ENCODE measurements around the gene RPL31.

The RPL31 gene

DNA sequence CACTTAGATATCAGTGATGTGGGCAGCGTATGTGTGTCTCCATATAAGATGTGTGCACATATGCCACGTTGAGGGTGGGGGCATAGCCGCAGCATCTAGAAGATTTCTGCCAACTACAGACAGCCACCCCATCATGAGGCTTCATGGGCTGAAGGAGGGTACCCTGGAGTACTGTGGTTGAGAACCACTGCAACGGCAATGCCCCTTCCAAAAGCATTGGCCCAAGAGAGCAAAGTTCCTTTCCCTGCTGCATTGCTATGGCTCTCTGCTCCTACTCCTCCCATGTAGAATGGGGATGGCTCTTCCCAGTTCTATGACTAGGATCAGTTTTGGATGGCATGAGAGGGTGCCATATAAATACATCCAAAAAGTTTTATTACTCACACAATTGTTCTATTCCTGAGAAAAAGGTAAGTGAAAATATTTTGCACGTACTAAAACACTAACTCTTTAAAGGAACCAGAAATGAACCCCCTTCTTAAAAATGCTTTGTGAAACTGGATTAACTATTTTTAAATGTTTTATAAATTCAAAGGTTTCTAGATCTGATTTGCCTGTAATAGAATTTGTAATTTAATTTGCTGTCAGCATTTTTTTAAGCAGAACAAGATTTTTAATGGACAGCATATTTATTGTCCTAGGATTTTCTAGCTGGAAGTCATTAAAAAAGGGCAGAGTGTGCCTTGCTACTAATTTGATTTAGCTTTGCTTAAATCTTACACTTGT, 4.4 kb upstream of the RPL31 start:
- DNase-seq (ENCODE audit: low spot score): no peak

- DNase-seq (ENCODE audit: low spot score): no peak
Measured at GRCh38 chr2:100998235-100998573, 3.9 kb upstream of the RPL31 start.

DNA sequence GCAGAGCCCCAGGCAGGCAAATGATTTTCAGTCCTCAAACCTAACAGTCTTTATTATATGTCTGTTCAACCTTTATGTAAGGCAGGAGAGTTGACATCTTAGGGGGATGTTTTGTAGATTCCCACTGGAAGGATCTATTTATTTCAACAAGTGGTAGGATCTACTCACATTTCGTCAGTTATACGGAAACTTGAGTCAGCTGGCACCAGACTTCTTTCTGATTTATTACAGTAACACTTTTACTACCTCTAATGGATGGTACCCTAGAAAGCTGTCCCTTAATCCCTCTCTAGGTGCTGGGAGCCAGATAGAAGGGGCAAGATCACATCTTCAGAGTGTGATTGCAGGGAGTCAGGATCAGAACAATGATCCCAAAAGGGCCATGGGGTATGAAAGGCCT, 2.1 kb upstream of the RPL31 start:
- DNase-seq (ENCODE audit: low spot score): no peak

- DNase-seq (ENCODE audit: low spot score): no peak
Measured at GRCh38 chr2:101002562-101003277, 631 bp downstream of the RPL31 start.

DNA sequence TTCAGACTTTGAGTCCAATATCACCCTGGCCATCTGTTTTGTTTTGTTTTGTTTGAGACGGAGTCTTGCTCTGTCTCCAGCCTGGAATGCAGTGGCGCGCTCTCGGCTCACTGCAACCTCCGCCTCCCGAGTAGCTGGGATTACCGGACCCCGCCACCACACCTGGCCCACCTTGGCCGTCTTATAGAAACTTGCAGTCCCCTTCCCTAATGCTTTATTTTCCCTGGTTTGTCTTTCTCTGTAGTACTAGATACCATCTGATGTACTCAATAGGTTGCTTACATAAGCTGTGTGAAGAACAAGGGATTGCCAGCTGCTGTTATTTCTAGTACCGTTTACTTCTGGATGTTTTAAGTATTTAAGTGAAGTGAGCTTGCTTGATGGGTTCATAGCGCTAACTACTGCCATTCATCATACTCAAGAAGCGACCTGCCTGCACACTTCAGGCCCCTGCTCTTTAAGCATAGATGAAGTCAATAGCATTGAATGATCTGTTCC, 1.2 kb downstream of the RPL31 start:
- DNase-seq (ENCODE audit: low spot score): no peak

- DNase-seq (ENCODE audit: low spot score): no peak
Measured at GRCh38 chr2:101004620-101005325, 2.7 kb downstream of the RPL31 start.

- no peak for DNase-seq (ENCODE audit: low spot score)
Measured at GRCh38 chr2:101006065-101006715, 4.1 kb downstream of the RPL31 start.

DNA sequence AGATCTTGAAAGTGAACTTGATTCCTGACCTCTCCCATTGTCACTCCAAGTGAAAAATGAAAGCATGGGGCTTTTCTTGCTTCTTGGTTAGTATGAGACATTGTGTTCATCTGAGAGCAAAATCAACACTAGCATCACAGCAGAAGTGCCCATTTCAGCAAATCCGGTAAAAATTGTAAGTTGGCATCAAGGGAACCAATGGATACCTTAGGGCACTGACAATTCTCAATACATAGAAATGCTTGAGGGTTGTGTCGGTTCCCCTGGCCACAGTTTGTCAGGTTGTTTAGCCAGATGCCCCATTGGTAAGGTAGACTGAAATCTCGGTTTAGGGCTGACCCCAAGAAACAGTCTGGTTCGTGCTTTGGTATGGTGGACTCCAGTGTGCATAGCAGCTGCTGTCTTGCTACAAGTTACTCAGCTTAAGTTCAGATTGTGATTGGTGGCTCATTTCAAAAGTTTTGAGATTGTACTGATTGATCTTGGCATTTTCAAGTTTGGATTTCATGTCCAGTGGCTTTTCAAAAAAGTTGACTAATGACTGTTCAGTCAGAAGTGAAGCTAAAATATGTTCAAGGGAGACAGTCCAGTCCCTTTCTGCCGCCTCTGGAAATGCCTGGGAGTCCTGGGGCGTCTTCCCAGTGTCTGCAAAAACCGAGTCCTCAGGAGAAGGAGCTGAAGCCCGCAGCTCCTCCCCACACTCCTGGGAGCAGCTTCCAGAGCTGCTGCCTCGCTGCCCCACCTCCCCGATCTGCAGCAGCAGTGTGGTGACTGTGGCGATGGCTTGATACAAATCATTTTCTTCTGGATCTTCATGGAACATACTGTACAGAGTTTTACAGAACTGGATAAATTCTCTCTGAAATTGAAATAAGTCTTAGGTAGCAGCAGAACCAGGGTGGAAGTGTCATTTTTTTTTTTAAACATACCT, 5.6 kb downstream of the RPL31 start:
- DNase-seq (ENCODE audit: low spot score): no peak

GRCh38 chr2:101011152-101011551, 9.1 kb downstream of the RPL31 start:
- DNase-seq (ENCODE audit: low spot score): no peak

DNA sequence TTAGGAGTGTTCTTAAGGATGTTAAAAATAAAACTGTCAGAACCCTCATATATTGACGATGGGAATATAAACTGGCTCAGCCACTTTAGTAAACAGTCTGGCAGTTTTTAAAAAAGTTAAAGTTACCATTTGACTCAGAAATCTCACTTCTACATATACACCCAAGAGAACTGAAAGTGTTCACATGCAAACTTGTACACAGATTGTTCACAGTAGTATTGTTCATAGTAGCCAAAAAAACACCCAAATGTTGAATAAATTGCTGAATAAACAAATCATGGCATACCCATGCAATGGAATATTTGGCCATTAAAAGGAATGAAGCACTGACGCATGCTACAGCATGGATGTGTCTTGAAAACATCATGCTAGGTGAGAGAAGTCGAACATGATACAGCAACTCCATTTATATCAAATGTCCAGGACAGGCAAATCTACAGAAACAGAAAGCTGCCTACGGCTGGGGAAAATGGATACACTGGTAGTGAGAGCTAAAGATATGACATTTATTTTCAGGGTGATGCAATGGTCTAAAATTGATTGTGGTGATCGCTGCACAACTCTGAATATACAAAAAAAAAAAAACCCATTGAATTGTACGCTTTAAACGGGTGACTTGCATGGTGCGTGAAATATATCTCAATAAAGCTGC, 10.1 kb downstream of the RPL31 start:
- no peak for DNase-seq (ENCODE audit: low spot score)

DNA sequence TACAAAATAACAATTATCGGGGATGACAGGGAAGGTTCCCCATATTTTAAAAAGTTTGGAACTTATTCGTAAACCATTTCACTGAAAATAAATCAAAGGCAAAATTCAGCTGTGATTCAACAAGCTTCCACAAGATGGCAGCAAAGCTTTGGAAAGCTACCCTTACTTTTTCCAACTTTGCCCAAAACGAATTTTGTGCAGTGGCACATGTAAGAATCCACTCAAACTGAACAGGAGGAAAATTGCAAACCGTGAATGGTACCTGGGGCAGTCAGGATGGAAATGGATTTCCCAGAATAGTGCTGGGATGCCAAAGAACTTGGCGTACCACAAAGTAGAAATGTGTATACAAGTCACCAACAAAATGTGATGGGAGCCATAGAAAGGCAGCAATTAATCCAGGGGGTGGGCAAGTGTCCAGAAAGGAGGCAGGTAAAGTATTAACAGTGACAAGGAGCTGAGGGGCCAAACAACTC, 10.7 kb downstream of the RPL31 start:
- DNase-seq (ENCODE audit: low spot score): peak; percentile 27

DNA sequence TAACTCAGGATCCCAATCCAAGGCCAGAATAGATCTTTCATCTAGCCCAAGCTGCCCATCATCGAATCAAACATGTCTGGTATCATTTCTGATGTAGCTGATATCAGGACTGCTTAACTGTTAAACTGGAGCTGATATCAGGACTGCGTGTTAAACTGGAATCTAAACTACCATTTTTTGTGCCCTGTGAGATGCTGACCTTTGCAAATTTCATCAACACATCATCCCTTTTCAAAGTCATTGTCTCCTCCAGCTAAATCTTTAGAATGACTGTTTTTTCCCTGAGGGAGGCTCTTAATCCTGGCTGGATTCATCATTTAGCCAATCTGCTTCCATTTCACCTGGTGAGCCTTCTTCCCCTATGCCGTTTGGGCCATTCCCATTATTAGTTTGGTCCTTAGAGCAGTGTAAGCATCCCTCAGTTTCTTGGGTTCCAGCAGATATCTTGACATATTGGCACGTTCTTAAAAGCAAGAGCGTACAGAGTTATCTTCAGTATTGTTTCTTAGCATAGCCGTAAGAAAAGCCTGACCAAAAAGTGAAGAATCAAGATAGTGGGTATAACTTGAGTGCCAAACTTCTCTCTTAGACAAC, 12.3 kb downstream of the RPL31 start:
- no peak for DNase-seq (ENCODE audit: low spot score)

DNA sequence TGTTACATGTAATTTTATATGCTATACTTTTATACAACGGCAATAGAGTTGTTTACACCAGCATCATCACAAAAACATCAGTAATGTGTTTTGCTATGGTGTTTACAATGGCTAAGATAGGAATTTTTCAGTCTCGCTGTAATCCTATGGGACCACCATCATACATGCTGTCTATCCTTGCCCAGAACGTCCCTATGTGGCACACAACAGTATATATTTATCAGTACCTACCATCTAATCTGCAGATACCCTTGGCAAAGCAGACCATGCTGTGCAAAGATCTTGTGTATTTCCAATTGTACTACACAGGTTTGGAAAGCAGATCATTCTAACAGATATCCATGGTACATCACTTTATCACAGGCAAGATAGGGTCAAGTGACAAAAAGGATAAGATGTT, 15.3 kb downstream of the RPL31 start:
- DNase-seq (ENCODE audit: low spot score): no peak

DNA sequence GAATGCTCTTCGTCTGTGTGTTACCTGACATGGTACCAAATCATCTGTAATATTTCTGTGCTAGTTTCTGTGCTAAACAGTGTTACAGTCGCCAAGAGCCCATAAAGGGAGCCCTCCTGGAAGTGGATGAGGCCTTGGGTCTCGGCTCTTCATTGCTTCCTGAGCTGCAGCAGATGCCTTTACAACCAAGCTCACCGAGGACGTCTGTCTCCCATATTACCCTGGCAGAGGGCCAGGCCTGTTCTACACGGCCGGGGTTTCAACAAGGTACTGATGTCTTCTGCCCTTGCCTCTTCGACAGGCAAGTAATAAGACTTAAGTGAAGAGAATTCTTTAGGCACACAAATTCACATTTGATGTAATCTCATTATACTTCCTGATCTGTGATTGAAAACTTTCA, 16.8 kb downstream of the RPL31 start:
- no peak for DNase-seq (ENCODE audit: low spot score)

GRCh38 chr2:101022221-101022620, 20.1 kb downstream of the RPL31 start:
- DNase-seq (ENCODE audit: low spot score): no peak

GRCh38 chr2:101023327-101024107, 21.4 kb downstream of the RPL31 start:
- DNase-seq (ENCODE audit: low spot score): no peak

GRCh38 chr2:101025561-101025960, 23.5 kb downstream of the RPL31 start:
- DNase-seq (ENCODE audit: low spot score): no peak

DNA sequence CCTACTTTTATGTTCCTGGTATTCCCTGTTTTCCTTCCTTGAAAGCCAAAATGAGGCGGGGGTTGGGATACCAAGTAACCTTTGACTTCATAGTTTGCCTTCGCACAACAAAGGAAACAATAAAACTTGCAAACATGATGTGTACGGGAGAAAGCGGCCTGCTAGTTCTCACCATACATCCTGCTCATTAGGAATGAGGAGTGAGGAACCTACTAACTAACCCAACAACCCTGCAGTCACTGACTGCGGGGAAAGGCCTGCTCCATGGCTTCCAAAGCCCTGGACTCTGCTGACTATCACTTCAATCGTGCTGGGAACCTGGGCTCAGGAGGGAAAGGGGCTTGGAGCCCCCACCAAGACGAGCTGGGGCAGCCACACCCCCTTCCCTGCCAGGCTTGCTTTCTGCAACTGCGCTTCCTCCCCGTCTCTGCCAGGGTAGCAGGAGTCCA, 24.2 kb downstream of the RPL31 start:
- DNase-seq (ENCODE audit: low spot score): no peak

GRCh38 chr2:101026923-101027469, 24.9 kb downstream of the RPL31 start:
- DNase-seq (ENCODE audit: low spot score): no peak

Measured in putamen (tissue), 1 donor.